SU-DHL-6 (cell line): ENCODE data around the gene MUTYH.

Source experiments
- EZH2phosphoT487 ChIP-seq: fragments of 200-600 bp; sonication (generic), shearing (Covaris generic); conservative IDR thresholded peaks from 2 replicates; pipeline ENCODE4 v1.6.1; 2018; ENCODE audit warnings: mild to moderate bottlenecking, antibody characterized with exemption, low read length, moderate library complexity, mixed read lengths
- TF ChIP-seq, protein P1 (sequence below): fragments of 200-600 bp; sonication (generic); IDR thresholded peaks from one replicate; pipeline ENCODE4 v1.5.1; 2017; ENCODE audit warnings: antibody characterized with exemption, mild to moderate bottlenecking, low read length, moderate library complexity; ENCODE audit not compliant: insufficient read depth, poor library complexity, severe bottlenecking

DNA sequence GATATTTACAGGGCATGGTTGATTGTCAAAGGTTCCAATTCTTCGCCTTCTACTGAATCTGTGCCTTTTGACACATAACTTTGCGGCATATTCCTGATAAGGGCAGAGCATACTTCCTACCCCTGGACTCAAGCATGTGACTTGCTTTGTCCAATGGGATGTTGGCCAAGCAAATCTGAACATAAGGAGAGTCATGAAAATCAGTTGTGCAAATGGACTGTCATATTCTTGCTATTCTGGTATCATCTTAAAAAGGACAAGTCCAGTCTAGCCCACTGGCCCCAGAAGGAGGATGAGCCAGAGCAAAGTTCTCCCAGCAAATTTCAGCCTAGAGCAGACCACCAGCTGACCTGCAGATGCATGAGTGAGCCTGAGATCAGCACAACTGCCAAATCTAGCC is 41.0 kb upstream of the MUTYH start:
- TF ChIP-seq, protein P1, sequence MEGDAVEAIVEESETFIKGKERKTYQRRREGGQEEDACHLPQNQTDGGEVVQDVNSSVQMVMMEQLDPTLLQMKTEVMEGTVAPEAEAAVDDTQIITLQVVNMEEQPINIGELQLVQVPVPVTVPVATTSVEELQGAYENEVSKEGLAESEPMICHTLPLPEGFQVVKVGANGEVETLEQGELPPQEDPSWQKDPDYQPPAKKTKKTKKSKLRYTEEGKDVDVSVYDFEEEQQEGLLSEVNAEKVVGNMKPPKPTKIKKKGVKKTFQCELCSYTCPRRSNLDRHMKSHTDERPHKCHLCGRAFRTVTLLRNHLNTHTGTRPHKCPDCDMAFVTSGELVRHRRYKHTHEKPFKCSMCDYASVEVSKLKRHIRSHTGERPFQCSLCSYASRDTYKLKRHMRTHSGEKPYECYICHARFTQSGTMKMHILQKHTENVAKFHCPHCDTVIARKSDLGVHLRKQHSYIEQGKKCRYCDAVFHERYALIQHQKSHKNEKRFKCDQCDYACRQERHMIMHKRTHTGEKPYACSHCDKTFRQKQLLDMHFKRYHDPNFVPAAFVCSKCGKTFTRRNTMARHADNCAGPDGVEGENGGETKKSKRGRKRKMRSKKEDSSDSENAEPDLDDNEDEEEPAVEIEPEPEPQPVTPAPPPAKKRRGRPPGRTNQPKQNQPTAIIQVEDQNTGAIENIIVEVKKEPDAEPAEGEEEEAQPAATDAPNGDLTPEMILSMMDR, result no peak
- no peak for TF ChIP-seq EZH2phosphoT487
